ENCODE data around the gene CFAP73. TPM values are rescaled to one million over a fixed set of nuclear protein-coding genes. Genes with fewer than 3 reads are reported as not detected.
"Not testable (repeated sequence)": the region's sequence is repeated elsewhere in the genome, so short reads cannot be mapped to it uniquely, and the experiment has no call there.

The CFAP73 gene
- total and polyA plus RNA-seq, 4 experiments from 2014 or later: 0.18 TPM; not detected in 3

DNA sequence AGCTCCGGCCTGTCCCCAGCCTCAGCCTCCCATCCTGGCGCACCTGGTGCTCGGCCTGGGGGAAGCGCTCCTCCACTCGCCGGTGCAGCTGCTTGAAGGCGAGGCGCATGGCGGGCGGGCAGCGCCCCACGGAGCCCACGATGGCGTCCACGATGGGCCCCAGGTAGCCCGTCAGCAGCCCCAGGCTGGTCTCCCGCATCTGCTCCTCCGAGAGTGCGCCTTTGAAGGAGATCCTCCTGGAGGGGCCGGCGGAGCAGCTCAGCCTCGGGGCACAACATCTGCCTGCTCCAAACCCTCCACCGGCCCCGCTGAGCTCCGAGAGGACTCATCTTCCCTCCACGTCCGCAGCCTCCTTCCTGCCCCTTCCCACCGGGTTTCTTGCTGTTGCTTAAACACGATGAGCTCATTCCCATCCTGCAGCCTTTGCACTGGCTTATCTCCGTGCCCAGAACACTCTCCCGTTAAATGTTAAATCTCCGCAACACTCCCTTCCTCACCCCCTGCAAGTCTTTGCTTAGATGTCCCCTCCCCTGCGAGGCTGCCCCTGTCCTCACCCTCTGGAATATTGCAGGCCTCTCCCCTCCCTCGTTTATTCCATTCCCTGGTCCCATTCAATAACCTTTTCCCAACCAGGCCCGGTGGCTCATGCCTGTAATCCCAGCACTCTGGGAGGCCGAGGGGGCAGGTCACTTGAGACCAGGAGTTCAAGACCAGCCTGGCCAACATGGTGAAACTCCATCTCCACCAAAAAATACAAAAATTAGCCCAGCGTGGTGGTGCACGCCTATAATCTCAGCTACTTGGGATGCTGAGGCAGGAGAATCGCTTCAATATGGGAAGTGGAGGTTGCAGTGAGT lies 37.3 kb upstream of the CFAP73 start:
- Histone ChIP-seq H3K36me3 (ENCODE audit: insufficient read depth, low read length) (no peaks in the 10 kb centered on the region), H3K27ac (ENCODE audit: low read depth, low read length) (no peak overlapping the region), H3K27me3 (ENCODE audit: insufficient read depth, low read length) (no peaks in the 10 kb centered on the region), H3K9me3 (ENCODE audit: control insufficient read depth in 1 of 2, low read length in 2 of 2) (no peaks in the 10 kb centered on the region), H3K4me3 (ENCODE audit: low read length in 2 of 2) (no peak overlapping the region), H3K4me1 (ENCODE audit: insufficient read depth, low read length) (peaks cover 6% of the 10 kb centered on the region)
- POLR2A ChIA-PET (ENCODE audit: partially characterized antibody): no interaction called here
- Mint-ChIP-seq H3K36me3 (no peaks in the 10 kb centered on the region), H3K9me3 (no peaks in the 10 kb centered on the region), H3K27me3 (peaks cover 0 to 2% of the 10 kb centered on the region in 2 donors), H3K27ac (no peak overlapping the region), H3K4me3 (no peak overlapping the region), H3K4me1 (peaks cover 3 to 23% (median 10%) of the 10 kb centered on the region in 4 donors)
- intact Hi-C loops (cut with micrococcal nuclease): no loop called here
- no peak for DNase-seq
- CTCF ChIA-PET (ENCODE audit: partially characterized antibody): interaction anchor here (1.0 to 1.9 kb wide), 4 partner anchors 9 to 119 kb away, joined by 3 to 5 read pairs (median 3); no protein-coding TSS in a partner anchor

DNA sequence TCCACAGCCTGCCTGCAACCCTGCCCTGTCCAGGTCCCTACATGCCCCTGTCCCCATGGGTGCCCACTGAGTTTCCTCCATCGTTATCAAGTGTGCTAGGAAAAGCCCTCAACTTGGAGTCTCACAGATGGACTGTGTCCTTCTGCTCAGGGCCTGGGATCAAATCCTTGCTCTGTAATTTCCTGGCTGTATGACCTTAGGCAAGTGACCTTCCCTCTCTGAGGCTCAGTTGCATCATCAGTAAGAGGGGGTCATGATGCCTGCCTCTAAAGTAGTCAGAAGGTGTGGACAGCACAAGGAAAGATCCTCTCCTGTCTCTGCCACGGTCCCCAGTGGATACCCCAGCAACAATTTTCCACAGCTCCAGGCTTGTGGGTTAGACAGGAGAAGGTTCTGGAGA lies 36.1 kb upstream of the CFAP73 start:
- Mint-ChIP-seq H3K9me3 (no peaks in the 10 kb centered on the region), H3K27ac (no peak overlapping the region), H3K36me3 (no peaks in the 10 kb centered on the region), H3K4me1 (peaks cover 3 to 17% (median 10%) of the 10 kb centered on the region in 4 donors), H3K4me3 (no peak overlapping the region), H3K27me3 (peaks cover 0 to 2% of the 10 kb centered on the region in 2 donors)
- POLR2A ChIA-PET (ENCODE audit: partially characterized antibody): no interaction called here
- H3K4me3 ChIP-seq (ENCODE audit: low read length in 2 of 2): no peak overlapping the region
- intact Hi-C loops (cut with micrococcal nuclease): no loop called here
- H3K36me3 ChIP-seq (ENCODE audit: insufficient read depth, low read length): no peaks in the 10 kb centered on the region
- DNase-seq: no peak
- H3K27me3 ChIP-seq (ENCODE audit: insufficient read depth, low read length): no peaks in the 10 kb centered on the region
- H3K9me3 ChIP-seq (ENCODE audit: control insufficient read depth in 1 of 2, low read length in 2 of 2): no peaks in the 10 kb centered on the region
- H3K4me1 ChIP-seq (ENCODE audit: insufficient read depth, low read length): peaks cover 6% of the 10 kb centered on the region
- CTCF ChIA-PET (ENCODE audit: partially characterized antibody): no interaction called here
- no peak overlapping the region for H3K27ac ChIP-seq (ENCODE audit: low read depth, low read length)

DNA sequence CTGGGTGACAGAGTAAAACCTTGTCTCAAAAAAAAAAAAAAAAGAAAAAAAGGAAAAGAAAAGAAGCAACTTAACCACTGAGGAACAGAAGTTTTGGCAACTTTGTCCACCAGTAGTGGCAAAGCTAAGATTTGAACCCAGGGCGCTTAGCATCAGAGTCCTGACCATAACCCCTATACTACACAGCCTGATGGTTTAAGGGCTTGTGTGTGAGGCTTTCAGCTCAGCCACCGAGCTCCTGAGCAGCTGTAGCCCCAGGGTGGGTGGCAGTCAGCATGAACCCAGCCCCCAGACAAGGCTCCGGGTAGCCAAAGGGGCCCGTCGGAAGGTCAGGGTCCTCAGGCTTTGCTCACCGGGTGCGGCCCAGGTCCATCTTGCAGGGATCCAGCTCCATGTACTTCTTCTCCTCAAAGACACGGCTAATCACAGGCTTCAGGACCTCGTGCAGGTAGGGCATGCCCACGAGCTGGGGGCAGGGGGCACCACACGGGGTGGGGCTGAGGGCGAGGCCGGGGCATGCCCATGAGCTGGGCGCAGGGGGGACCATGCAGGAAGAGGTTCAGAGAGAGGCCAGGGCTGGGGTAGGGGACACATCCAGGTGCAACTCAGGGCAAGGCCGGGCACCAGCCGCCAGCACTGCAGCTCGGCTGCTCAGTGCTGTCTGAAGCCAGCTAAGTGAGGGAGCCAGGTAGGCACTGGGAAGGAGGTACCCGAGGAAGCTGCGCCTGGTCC lies 34.9 kb upstream of the CFAP73 start:
- H3K4me3 Mint-ChIP-seq: no peak overlapping the region
- Histone ChIP-seq H3K27me3 (ENCODE audit: insufficient read depth, low read length) (no peaks in the 10 kb centered on the region), H3K27ac (ENCODE audit: low read depth, low read length) (no peak overlapping the region), H3K4me1 (ENCODE audit: insufficient read depth, low read length) (peaks cover 6% of the 10 kb centered on the region), H3K4me3 (ENCODE audit: low read length in 2 of 2) (no peak overlapping the region), H3K36me3 (ENCODE audit: insufficient read depth, low read length) (no peaks in the 10 kb centered on the region), H3K9me3 (ENCODE audit: control insufficient read depth in 1 of 2, low read length in 2 of 2) (no peaks in the 10 kb centered on the region)
- H3K36me3 Mint-ChIP-seq: no peaks in the 10 kb centered on the region
- no peaks in the 10 kb centered on the region for H3K9me3 Mint-ChIP-seq
- DNase-seq: no peak
- H3K27ac Mint-ChIP-seq: no peak overlapping the region
- peaks cover 0 to 2% of the 10 kb centered on the region in 2 donors for H3K27me3 Mint-ChIP-seq
- ChIA-PET POLR2A (ENCODE audit: partially characterized antibody) (interaction anchor here (1.0 kb wide), 1 partner anchor 50 kb away, joined by 3 read pairs; no protein-coding TSS in a partner anchor), CTCF (ENCODE audit: partially characterized antibody) (interaction anchor here (0.9 to 1.5 kb wide), 6 partner anchors 16 to 66 kb away, joined by 3 to 4 read pairs (median 4); no protein-coding TSS in a partner anchor)
- peaks cover 3 to 15% (median 9%) of the 10 kb centered on the region in 4 donors for H3K4me1 Mint-ChIP-seq
- intact Hi-C loops (cut with micrococcal nuclease): no loop called here

DNA sequence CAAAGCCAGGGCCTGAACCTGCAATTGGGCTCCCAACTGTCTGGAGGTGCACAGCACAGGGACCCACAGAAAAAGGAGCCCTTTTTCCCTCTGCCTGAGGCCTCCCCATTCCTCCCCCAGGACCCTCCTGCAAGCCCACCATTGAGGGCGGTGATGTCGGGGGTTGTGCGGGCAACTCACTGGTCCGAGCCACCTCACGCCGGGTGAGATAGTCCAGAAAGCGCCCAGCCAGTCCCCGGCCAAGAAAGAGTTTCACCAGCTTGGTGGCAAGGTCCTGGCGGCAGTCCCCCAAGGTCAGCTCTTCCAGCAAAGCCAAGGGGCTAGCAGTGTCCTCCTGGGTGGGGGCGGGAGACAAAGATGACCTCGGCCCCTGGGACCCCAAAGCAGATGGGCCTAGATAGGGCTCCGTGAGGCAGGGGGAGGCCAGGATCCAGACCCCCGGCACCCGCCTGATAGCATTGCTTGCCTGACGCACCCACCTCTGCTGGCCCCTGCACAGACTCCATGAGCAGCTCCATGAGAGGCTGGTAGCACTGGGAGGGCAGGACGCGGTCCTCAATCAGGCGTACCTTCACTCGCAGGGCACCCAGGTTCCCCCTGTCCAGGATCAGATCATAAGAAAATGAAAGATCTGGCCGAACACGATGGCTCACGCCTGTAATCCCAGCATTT lies 33.9 kb upstream of the CFAP73 start:
- Histone ChIP-seq H3K27me3 (ENCODE audit: insufficient read depth, low read length) (no peaks in the 10 kb centered on the region), H3K36me3 (ENCODE audit: insufficient read depth, low read length) (no peaks in the 10 kb centered on the region), H3K27ac (ENCODE audit: low read depth, low read length) (no peak overlapping the region), H3K4me3 (ENCODE audit: low read length in 2 of 2) (no peak overlapping the region), H3K4me1 (ENCODE audit: insufficient read depth, low read length) (peaks cover under 1% of the 10 kb centered on the region), H3K9me3 (ENCODE audit: control insufficient read depth in 1 of 2, low read length in 2 of 2) (no peaks in the 10 kb centered on the region)
- peaks cover 0 to 2% of the 10 kb centered on the region in 2 donors for H3K27me3 Mint-ChIP-seq
- H3K36me3 Mint-ChIP-seq: no peaks in the 10 kb centered on the region
- intact Hi-C loops (cut with micrococcal nuclease): no loop called here
- ChIA-PET CTCF (ENCODE audit: partially characterized antibody) (interaction anchor here (0.9 to 1.5 kb wide), 3 partner anchors 18 to 67 kb away, joined by 4 read pairs; no protein-coding TSS in a partner anchor), POLR2A (ENCODE audit: partially characterized antibody) (interaction anchor here (1.0 kb wide), 1 partner anchor 51 kb away, joined by 3 read pairs; no protein-coding TSS in a partner anchor)
- peaks cover 0 to 5% (median 2%) of the 10 kb centered on the region in 4 donors for H3K4me1 Mint-ChIP-seq
- H3K9me3 Mint-ChIP-seq: no peaks in the 10 kb centered on the region
- no peak overlapping the region for H3K4me3 Mint-ChIP-seq
- DNase-seq: no peak
- peak overlapping the region in 1 of 7 donors; percentile 68 for H3K27ac Mint-ChIP-seq

DNA sequence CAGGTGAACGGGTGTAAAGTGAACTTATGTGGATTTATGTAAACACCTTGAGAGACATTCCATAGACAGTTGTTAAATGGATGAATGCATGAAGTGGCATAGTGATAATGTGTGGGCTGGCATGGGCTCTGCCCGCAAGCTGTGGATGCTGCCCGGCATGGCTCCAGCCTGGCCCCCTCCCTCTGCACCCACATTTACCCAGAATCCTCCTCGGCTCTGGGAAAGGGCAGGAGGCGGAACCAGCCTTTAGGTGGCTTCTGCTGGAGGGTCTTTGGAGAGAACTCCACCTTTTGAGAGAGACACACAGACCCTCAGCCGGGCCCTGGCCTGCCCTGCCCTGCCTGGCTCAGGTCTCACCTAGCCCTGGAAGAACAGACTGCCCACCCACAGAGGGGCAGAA lies 32.6 kb upstream of the CFAP73 start:
- H3K27me3 ChIP-seq (ENCODE audit: insufficient read depth, low read length): no peaks in the 10 kb centered on the region
- ChIA-PET CTCF (ENCODE audit: partially characterized antibody) (no interaction called here), POLR2A (ENCODE audit: partially characterized antibody) (no interaction called here)
- Mint-ChIP-seq H3K36me3 (no peaks in the 10 kb centered on the region), H3K9me3 (no peaks in the 10 kb centered on the region), H3K4me3 (no peak overlapping the region), H3K27ac (no peak overlapping the region), H3K27me3 (peaks cover 0 to 2% of the 10 kb centered on the region in 2 donors), H3K4me1 (no peaks in the 10 kb centered on the region)
- intact Hi-C loops (cut with micrococcal nuclease): no loop called here
- no peak overlapping the region for H3K27ac ChIP-seq (ENCODE audit: low read depth, low read length)
- no peaks in the 10 kb centered on the region for H3K36me3 ChIP-seq (ENCODE audit: insufficient read depth, low read length)
- no peak overlapping the region for H3K4me3 ChIP-seq (ENCODE audit: low read length in 2 of 2)
- H3K9me3 ChIP-seq (ENCODE audit: control insufficient read depth in 1 of 2, low read length in 2 of 2): no peaks in the 10 kb centered on the region
- no peak for DNase-seq
- no peaks in the 10 kb centered on the region for H3K4me1 ChIP-seq (ENCODE audit: insufficient read depth, low read length)

DNA sequence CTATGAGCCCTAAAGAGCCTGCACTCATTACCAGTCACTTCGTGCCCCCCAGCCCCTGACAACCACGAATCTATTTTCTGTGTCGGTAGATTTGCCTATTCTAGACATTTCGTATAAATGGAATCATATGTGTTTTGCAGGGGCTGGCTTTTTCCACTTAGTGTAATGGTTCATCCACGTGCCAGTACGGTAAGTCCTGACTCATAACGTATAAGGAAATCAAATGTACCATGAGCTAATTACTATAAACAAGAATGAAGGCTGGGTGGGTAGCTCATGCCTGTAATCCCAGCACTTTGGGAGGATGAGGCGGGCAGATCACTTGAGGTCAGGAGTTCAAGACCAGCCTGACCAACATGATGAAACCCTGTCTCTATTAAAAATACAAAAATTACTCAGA lies 31.8 kb upstream of the CFAP73 start:
- H3K9me3 Mint-ChIP-seq; CTCF ChIA-PET (ENCODE audit: partially characterized antibody); H3K4me3 Mint-ChIP-seq: not testable (repeated sequence)

DNA sequence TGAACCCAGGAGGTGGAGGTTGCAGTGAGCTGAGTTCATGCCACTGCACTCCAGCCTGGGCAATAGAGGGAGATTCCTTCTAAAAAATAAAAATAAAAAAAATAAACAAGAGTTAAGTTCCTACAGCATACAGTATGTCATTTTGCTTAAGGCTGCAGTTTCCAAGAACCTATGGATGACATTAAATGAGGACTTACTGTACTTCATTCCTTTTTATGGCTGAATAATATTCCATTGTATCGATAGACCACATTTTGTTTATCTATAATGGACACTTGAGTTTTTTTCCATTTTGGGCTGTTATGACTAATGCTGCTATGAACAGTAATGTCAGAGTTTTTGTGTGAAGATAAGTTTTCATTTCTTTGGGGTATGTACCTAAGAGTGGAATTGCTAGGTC lies 31.4 kb upstream of the CFAP73 start:
- Histone ChIP-seq H3K27me3 (ENCODE audit: insufficient read depth, low read length) (no peaks in the 10 kb centered on the region), H3K4me1 (ENCODE audit: insufficient read depth, low read length) (no peaks in the 10 kb centered on the region), H3K36me3 (ENCODE audit: insufficient read depth, low read length) (no peaks in the 10 kb centered on the region), H3K4me3 (ENCODE audit: low read length in 2 of 2) (no peak overlapping the region), H3K9me3 (ENCODE audit: control insufficient read depth in 1 of 2, low read length in 2 of 2) (no peaks in the 10 kb centered on the region), H3K27ac (ENCODE audit: low read depth, low read length) (no peak overlapping the region)
- CTCF ChIA-PET (ENCODE audit: partially characterized antibody): no interaction called here
- Mint-ChIP-seq H3K4me1 (no peaks in the 10 kb centered on the region), H3K9me3 (peaks cover 0 to 7% (median 1%) of the 10 kb centered on the region in 8 donors), H3K4me3 (no peak overlapping the region), H3K36me3 (no peaks in the 10 kb centered on the region), H3K27me3 (peaks cover 2% of the 10 kb centered on the region in 2 donors), H3K27ac (no peak overlapping the region)
- DNase-seq: no peak
- POLR2A ChIA-PET (ENCODE audit: partially characterized antibody): no interaction called here
- intact Hi-C loops (cut with micrococcal nuclease): no loop called here

More for the DNA sequence above, 31.8 kb upstream of the CFAP73 start:
- H3K4me3 ChIP-seq (ENCODE audit: low read length in 2 of 2); H3K36me3 Mint-ChIP-seq; H3K9me3 ChIP-seq (ENCODE audit: control insufficient read depth in 1 of 2, low read length in 2 of 2); H3K27me3 Mint-ChIP-seq; intact Hi-C loops (cut with micrococcal nuclease); POLR2A ChIA-PET (ENCODE audit: partially characterized antibody); H3K27ac ChIP-seq (ENCODE audit: low read depth, low read length); H3K27me3 ChIP-seq (ENCODE audit: insufficient read depth, low read length); DNase-seq; H3K4me1 ChIP-seq (ENCODE audit: insufficient read depth, low read length); H3K4me1 Mint-ChIP-seq; H3K36me3 ChIP-seq (ENCODE audit: insufficient read depth, low read length); H3K27ac Mint-ChIP-seq: not testable (repeated sequence)

Data from CD4-positive, alpha-beta memory T cell (primary cell).